ENCODE results near the gene TSPAN1.

- no peak for TF ChIP-seq POLR2A (IDR thresholded peaks at IDR 0.05; ENCODE audit: low read depth, low read length)
- TF ChIP-seq TAF1 (IDR thresholded peaks at IDR 0.05; ENCODE audit: low read depth, low read length), result no peak
- TF ChIP-seq POLR2AphosphoS5 (IDR thresholded peaks at IDR 0.05; ENCODE audit: low read depth, low read length), result no peak
- no peak for TF ChIP-seq PAX5 (IDR thresholded peaks at IDR 0.05; ENCODE audit: insufficient read depth, low read length, severe bottlenecking)
Observed at GRCh38 chr1:46173361-46173856, 1.5 kb upstream of the TSPAN1 start.
